Measurements from ENCODE around the gene QKI.

Gene QKI

DNA sequence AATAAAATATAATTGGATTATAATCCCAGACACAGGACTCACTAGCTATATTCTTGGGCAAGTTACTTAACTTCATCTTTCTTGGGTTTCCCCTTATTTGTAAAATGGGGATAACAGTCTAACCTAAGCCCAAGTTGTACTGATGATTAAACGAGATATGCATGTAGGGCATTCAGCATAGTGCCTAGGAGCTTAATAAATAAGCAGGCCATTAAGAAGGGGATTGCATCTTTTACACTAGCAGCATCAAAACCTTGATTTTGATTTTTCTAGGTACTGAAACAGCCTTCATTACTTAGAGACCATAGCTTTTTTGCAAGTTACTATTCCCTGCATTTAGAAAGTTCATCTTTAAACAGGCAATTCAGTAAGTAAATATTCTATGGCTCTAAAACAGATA, 2.2 kb upstream of the QKI start:
- no peak overlapping the region for H3K27ac ChIP-seq (ENCODE audit: insufficient read depth, low read length, poor library complexity, severe bottlenecking)

DNA sequence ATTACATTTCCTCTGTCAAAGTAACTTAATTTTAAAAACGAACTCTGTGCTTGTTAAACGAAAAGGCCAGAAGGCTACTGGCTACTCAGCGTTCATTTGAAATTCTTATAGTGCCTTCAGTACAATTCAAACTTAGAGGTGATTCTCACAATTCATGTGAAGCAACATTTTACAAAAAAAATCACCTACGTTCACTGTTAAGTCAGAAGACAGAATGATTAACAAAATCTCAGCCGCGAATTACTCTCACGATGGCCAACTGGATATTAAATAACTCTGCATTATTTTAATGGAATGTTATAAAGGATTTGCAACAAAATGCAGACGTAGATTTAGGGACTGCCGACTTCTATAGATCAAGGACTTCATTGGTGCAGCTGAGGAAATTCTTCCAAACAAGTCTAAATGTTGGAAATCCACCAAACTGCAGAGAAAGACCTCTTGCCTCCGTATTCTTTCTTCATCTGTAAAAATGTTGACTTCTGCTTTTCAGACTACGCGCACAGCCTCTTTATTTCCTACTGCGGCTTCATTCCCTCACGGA, 1.6 kb upstream of the QKI start:
- Histone ChIP-seq H3K27me3 (replicated peaks; ENCODE audit: control insufficient read depth, insufficient read depth, low read length, poor library complexity, severe bottlenecking) (no peaks in the 10 kb centered on the region), H3K4me3 (ENCODE audit: insufficient read depth, low read depth, low read length, poor library complexity, severe bottlenecking) (peak overlapping the region; percentile 72), H3K9me3 (ENCODE audit: control insufficient read depth, low read length) (no peaks in the 10 kb centered on the region), H3K36me3 (ENCODE audit: control insufficient read depth, insufficient read depth, low read length) (no peaks in the 10 kb centered on the region), H3K27ac (ENCODE audit: insufficient read depth, low read length, poor library complexity, severe bottlenecking) (peak overlapping the region; percentile 93), H3K4me1 (ENCODE audit: control insufficient read depth, insufficient read depth, low read length, poor library complexity, severe bottlenecking) (no peaks in the 10 kb centered on the region)
- no peak for DNase-seq

More for the DNA sequence above, 2.2 kb upstream of the QKI start:
- Histone ChIP-seq H3K4me1 (ENCODE audit: control insufficient read depth, insufficient read depth, low read length, poor library complexity, severe bottlenecking) (no peaks in the 10 kb centered on the region), H3K9me3 (ENCODE audit: control insufficient read depth, low read length) (no peaks in the 10 kb centered on the region), H3K27me3 (replicated peaks; ENCODE audit: control insufficient read depth, insufficient read depth, low read length, poor library complexity, severe bottlenecking) (no peaks in the 10 kb centered on the region), H3K36me3 (ENCODE audit: control insufficient read depth, insufficient read depth, low read length) (no peaks in the 10 kb centered on the region), H3K4me3 (ENCODE audit: insufficient read depth, low read depth, low read length, poor library complexity, severe bottlenecking) (no peak overlapping the region)
- DNase-seq: no peak

DNA sequence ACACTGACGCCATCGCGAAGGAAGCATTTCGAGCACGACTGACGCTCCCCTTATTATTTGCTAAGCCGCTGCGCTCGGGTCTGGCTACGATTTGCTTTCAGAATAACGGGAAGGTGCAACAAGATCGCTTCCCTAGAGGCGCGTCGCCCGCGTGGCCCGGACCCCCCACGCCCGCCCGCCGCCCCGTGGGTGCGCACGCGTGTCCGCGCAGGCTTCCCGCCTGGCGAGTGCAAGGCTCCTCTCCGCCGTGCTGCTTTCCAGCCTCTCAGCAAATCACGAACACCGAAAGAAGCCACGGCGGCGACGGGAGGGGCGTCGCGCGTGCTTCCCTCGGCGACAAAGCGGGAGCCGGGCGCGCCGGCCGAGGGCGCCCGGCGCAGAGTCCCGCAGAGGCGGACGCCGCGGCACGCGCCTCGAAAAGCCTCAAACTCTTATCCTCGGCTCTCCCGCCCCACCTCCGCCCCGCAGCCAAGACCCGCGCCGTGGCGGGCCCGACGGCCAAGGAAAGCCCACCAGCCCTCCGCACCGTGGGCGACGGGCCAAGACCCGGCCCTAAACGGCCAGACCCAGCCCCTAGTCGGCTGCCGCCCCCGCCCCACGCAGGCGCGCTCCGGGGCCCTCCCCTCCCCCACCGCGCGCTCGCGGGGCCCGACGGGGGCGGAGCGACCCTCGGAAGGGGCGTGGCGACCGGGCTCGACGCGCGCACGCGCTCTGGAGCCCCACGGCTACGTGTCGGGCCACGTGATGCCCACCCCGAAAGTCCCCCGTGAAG, 987 bp upstream of the QKI start:
- H3K27me3 ChIP-seq (replicated peaks; ENCODE audit: control insufficient read depth, insufficient read depth, low read length, poor library complexity, severe bottlenecking): no peaks in the 10 kb centered on the region
- no peaks in the 10 kb centered on the region for H3K36me3 ChIP-seq (ENCODE audit: control insufficient read depth, insufficient read depth, low read length)
- DNase-seq: peak; percentile 84 to 88 (median 87)
- H3K27ac ChIP-seq (ENCODE audit: insufficient read depth, low read length, poor library complexity, severe bottlenecking): peak overlapping the region; percentile 93
- peak overlapping the region; percentile 72 for H3K4me3 ChIP-seq (ENCODE audit: insufficient read depth, low read depth, low read length, poor library complexity, severe bottlenecking)
- no peaks in the 10 kb centered on the region for H3K9me3 ChIP-seq (ENCODE audit: control insufficient read depth, low read length)
- H3K4me1 ChIP-seq (ENCODE audit: control insufficient read depth, insufficient read depth, low read length, poor library complexity, severe bottlenecking): peaks cover under 1% of the 10 kb centered on the region

DNA sequence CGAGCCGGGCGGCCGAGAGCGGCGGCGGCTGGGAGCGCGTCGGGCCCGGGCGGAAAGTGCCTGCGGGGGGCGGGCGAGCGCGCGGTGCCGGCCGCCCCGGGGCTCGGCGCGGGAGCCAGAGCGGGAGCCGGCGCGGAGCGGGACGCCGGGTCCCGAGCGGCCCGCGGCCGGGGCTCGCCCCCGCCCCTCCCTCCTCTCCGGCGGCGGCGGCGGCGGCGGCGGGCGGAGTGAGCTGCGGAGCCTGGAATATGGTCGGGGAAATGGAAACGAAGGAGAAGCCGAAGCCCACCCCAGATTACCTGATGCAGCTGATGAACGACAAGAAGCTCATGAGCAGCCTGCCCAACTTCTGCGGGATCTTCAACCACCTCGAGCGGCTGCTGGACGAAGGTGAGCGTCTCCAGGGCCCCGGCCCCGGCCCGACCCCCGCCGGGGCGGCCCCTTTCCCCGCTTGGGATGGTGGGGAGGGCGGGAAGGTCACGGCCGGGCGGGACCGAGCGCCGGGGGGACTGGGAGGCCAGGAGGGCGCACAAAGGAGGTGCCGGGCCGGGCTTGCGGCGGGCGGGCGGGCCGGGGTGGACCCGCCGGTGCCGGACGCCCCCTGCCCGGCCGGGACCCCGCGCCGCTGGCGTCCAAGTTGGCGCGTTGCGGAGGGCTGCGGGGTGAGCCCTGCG, 565 bp downstream of the QKI start:
- H3K27me3 ChIP-seq (replicated peaks; ENCODE audit: control insufficient read depth, insufficient read depth, low read length, poor library complexity, severe bottlenecking): no peaks in the 10 kb centered on the region
- peaks cover 3% of the 10 kb centered on the region for H3K4me1 ChIP-seq (ENCODE audit: control insufficient read depth, insufficient read depth, low read length, poor library complexity, severe bottlenecking)
- H3K36me3 ChIP-seq (ENCODE audit: control insufficient read depth, insufficient read depth, low read length): no peaks in the 10 kb centered on the region
- DNase-seq: peak in 1 of 3 donors; percentile 15
- no peaks in the 10 kb centered on the region for H3K9me3 ChIP-seq (ENCODE audit: control insufficient read depth, low read length)
- peak overlapping the region; percentile 85 for H3K27ac ChIP-seq (ENCODE audit: insufficient read depth, low read length, poor library complexity, severe bottlenecking)
- H3K4me3 ChIP-seq (ENCODE audit: insufficient read depth, low read depth, low read length, poor library complexity, severe bottlenecking): peak overlapping the region; percentile 75

DNA sequence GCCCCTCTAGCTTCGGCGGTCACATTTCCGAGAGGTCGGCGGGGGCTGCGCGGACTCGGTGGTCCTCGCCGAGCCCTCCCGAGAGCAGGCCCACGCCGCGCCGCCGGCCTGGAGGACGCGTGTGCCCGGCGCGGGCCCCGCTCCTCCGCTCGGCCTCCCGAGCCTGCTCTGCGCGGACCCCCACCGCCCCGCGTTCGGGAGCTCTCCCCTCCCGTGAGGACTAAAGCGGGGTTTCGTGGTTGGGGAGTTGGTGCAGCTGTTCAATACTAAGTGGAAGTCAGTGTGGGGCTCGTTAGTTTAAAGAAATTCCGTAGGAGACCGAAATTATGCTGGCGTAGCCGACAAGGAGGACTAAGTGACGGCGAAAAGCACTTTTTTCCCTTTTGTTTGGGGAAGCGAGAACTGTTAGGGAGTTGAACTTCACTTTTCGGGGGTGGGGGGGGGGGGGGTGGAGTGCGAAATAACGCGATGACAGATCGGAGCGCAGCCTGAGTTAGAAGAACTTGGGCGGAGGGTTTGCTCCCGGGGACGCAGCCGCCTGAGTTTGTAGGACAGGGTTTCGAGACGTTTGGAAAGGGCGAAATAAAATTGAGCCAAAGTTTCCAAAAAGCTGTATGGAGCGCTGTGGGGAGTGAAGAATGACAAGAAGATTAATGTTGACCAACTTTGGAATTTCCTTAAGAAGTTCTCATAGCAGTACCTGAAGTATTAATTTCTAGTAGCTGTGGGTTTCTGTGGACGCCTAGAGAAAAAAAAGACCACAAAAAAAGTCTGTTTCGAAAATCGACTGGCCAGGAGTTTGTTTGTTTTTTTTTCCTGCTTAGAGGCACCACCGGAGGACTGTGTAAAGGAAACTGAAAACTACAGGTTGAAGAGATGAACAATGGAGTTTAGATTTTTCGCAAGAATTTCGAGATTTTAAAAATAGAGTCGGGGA, 1.4 kb downstream of the QKI start:
- Histone ChIP-seq H3K4me1 (ENCODE audit: control insufficient read depth, insufficient read depth, low read length, poor library complexity, severe bottlenecking) (peaks cover 3% of the 10 kb centered on the region), H3K9me3 (ENCODE audit: control insufficient read depth, low read length) (no peaks in the 10 kb centered on the region)
- peak in 1 of 3 donors; percentile 5 for DNase-seq

DNA sequence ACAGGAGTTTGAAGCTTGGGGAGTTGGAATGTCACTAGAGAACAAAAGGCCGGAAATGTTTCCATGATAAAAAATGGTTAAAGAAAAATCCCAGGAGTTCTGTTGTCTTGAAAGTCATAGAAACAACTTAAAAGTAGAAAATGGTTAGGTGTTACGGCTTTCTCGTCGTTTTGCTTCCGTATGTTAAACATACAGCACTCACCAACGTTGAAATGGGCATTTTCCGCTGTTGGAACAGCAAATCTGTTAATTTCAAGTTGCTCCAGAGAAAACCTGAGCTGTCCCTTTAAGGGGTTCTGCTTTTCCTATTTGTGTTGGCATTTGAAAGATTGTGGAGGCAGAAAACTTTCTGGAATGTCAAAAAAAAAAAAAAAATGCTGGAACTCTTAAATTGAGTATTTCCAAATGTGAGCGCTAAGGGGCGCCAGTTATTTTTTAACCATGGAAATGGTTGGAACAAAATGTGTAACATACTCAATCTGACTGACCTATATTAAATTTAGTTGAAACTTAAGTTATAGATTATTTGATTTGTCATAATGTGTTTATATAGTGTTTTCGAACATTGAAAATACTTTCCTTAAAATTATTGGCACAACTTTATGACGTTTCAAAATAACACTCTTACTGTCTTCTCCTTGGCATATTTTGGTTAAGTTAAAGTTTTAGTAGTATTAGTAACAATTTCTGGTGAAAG, 2.2 kb downstream of the QKI start:
- Histone ChIP-seq H3K4me3 (ENCODE audit: insufficient read depth, low read depth, low read length, poor library complexity, severe bottlenecking) (peak overlapping the region; percentile 75), H3K27me3 (replicated peaks; ENCODE audit: control insufficient read depth, insufficient read depth, low read length, poor library complexity, severe bottlenecking) (no peaks in the 10 kb centered on the region), H3K36me3 (ENCODE audit: control insufficient read depth, insufficient read depth, low read length) (no peaks in the 10 kb centered on the region), H3K9me3 (ENCODE audit: control insufficient read depth, low read length) (no peaks in the 10 kb centered on the region), H3K4me1 (ENCODE audit: control insufficient read depth, insufficient read depth, low read length, poor library complexity, severe bottlenecking) (peaks cover 3% of the 10 kb centered on the region), H3K27ac (ENCODE audit: insufficient read depth, low read length, poor library complexity, severe bottlenecking) (peak overlapping the region; percentile 85)
- DNase-seq: peak in 1 of 3 donors; percentile 16

More for the DNA sequence above, 1.4 kb downstream of the QKI start:
- H3K27ac ChIP-seq (ENCODE audit: insufficient read depth, low read length, poor library complexity, severe bottlenecking): peak overlapping the region; percentile 85
- H3K27me3 ChIP-seq (replicated peaks; ENCODE audit: control insufficient read depth, insufficient read depth, low read length, poor library complexity, severe bottlenecking): no peaks in the 10 kb centered on the region
- H3K36me3 ChIP-seq (ENCODE audit: control insufficient read depth, insufficient read depth, low read length): no peaks in the 10 kb centered on the region
- H3K4me3 ChIP-seq (ENCODE audit: insufficient read depth, low read depth, low read length, poor library complexity, severe bottlenecking): peak overlapping the region; percentile 75

DNA sequence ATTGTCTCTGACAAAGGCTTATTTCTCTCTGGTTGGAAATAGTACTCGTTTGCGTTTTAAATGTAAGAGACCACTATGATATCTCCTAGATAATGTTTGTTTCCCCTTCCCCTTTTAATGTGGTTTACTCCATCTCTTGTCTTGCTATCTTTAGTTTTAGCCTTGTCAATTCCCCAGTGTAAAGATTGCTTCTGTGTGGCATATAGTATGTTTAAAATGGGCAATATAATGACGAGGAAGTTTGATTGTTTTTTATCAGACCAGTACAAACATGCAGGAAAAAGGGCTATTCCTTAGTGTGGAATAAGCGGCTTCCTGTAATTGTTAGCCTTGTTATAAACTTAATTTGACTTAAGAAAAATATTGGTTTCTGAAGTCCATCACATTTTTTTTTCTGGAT, 3.1 kb downstream of the QKI start:
- Histone ChIP-seq H3K4me1 (ENCODE audit: control insufficient read depth, insufficient read depth, low read length, poor library complexity, severe bottlenecking) (peaks cover 3% of the 10 kb centered on the region), H3K9me3 (ENCODE audit: control insufficient read depth, low read length) (no peaks in the 10 kb centered on the region), H3K36me3 (ENCODE audit: control insufficient read depth, insufficient read depth, low read length) (no peaks in the 10 kb centered on the region), H3K27ac (ENCODE audit: insufficient read depth, low read length, poor library complexity, severe bottlenecking) (no peak overlapping the region), H3K27me3 (replicated peaks; ENCODE audit: control insufficient read depth, insufficient read depth, low read length, poor library complexity, severe bottlenecking) (no peaks in the 10 kb centered on the region), H3K4me3 (ENCODE audit: insufficient read depth, low read depth, low read length, poor library complexity, severe bottlenecking) (no peak overlapping the region)
- no peak for DNase-seq

DNA sequence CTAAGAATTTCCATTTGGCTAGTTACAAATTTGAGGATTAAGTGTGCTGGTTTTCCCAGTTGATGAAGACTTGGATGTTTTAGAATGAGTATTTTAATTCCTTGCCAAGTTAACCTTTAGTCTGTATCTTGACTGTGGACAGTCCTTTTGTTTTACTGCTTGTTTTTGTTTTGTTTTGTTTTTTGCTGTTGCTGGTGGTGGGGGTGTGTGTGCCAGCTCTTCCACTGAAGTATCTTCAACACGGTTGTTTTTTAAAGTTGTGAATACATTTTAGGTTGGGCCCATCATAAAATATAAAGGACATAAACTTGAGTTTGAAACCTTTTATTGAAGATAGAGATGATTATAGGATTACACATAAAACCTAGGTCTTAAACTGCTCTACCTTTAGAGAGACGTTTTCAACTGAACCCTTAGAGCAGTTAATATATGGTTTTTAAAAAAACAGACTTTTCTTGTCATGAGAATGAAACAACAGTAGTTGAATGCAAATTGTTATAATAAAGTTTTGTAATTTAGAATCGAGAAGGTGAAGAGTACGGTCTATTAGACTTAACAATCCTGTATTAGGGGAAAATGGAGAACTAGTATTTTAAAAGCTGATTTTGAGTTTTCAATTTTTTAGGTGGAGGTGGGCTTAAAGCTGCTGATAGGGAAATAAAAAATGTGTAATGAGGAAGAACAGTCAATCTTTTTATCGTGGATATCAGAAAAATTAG, 4.0 kb downstream of the QKI start:
- no peak overlapping the region for H3K27ac ChIP-seq (ENCODE audit: insufficient read depth, low read length, poor library complexity, severe bottlenecking)
- H3K4me3 ChIP-seq (ENCODE audit: insufficient read depth, low read depth, low read length, poor library complexity, severe bottlenecking): no peak overlapping the region
- H3K9me3 ChIP-seq (ENCODE audit: control insufficient read depth, low read length): no peaks in the 10 kb centered on the region
- H3K36me3 ChIP-seq (ENCODE audit: control insufficient read depth, insufficient read depth, low read length): no peaks in the 10 kb centered on the region
- peaks cover 3% of the 10 kb centered on the region for H3K4me1 ChIP-seq (ENCODE audit: control insufficient read depth, insufficient read depth, low read length, poor library complexity, severe bottlenecking)
- no peak for DNase-seq
- H3K27me3 ChIP-seq (replicated peaks; ENCODE audit: control insufficient read depth, insufficient read depth, low read length, poor library complexity, severe bottlenecking): no peaks in the 10 kb centered on the region
